Measurements from ENCODE around the gene THAP4. TPM values are rescaled to one million over a fixed set of nuclear protein-coding genes. Genes with fewer than 3 reads are reported as not detected.

The THAP4 gene
- polyA plus RNA-seq, 3 donors: 15.1 to 25.9 (median 16.3) TPM

DNA sequence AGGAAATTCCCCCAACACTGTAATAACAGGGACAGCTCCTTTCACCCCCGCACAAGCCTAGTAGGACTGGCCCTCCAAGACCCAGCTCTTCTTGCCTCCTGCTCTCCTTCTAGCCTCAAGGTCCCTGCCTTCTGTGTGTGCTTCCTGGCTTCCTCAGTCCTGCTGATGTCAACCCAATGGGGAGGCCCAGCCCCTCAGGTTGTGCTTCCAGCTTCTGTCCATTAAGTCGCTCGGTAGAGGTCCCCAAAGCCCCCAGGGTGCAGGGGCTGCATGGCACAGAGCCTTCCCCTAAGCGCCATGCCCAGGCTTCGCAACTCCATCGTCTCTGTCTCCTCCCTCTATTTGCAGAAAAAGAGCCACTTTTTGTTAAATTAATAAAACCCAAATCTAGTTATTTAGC is 39.4 kb downstream of the THAP4 start:
- Histone ChIP-seq H3K27ac (ENCODE audit: low read depth in 1 of 2, low read length in 2 of 2) (no peak overlapping the region), H3K79me2 (ENCODE audit: insufficient read depth, low read length) (no peaks in the 10 kb centered on the region), H3K4me1 (ENCODE audit: control insufficient read depth in 1 of 2, insufficient read depth in 2 of 2, low read length in 2 of 2) (no peaks in the 10 kb centered on the region), H3K4me2 (replicated peaks; ENCODE audit: extremely low read depth, low read length, poor library complexity, severe bottlenecking) (no peak overlapping the region), H3K9ac (ENCODE audit: insufficient read depth, low read length, poor library complexity, severe bottlenecking) (no peak overlapping the region), H3K4me3 (replicated peaks in 1 of 3; ENCODE audit: low read depth in 2 of 3, low read length in 3 of 3) (no peak overlapping the region), H2AFZ (ENCODE audit: insufficient read depth, low read depth, low read length, poor library complexity, severe bottlenecking) (no peak overlapping the region), H3K36me3 (replicated peaks in 1 of 2; ENCODE audit: control insufficient read depth in 1 of 2, insufficient read depth in 2 of 2, low read length in 2 of 2) (peaks cover 38 to 89% of the 10 kb centered on the region in 2 donors), H3K9me3 (replicated peaks in 1 of 2; ENCODE audit: control insufficient read depth in 1 of 2, insufficient read depth in 1 of 2, low read length in 2 of 2) (no peaks in the 10 kb centered on the region), H3K27me3 (ENCODE audit: control insufficient read depth in 2 of 2, insufficient read depth in 2 of 2, low read length in 2 of 2) (no peaks in the 10 kb centered on the region), H4K20me1 (ENCODE audit: insufficient read depth, low read length) (no peaks in the 10 kb centered on the region)
- Mint-ChIP-seq H3K36me3 (peaks cover 61 to 93% of the 10 kb centered on the region in 2 donors), H3K9me3 (peaks cover 0 to 1% (median 0%) of the 10 kb centered on the region in 7 donors), H3K4me3 (no peak overlapping the region), H3K4me1 (no peaks in the 10 kb centered on the region), H3K27ac (peak overlapping the region in 1 of 7 donors; percentile 26), H3K27me3 (ENCODE audit: low read depth in 3 of 3) (peaks cover 0 to under 1% (median 0%) of the 10 kb centered on the region in 3 donors)
- DNase-seq: no peak
- TF ChIP-seq, protein P1, sequence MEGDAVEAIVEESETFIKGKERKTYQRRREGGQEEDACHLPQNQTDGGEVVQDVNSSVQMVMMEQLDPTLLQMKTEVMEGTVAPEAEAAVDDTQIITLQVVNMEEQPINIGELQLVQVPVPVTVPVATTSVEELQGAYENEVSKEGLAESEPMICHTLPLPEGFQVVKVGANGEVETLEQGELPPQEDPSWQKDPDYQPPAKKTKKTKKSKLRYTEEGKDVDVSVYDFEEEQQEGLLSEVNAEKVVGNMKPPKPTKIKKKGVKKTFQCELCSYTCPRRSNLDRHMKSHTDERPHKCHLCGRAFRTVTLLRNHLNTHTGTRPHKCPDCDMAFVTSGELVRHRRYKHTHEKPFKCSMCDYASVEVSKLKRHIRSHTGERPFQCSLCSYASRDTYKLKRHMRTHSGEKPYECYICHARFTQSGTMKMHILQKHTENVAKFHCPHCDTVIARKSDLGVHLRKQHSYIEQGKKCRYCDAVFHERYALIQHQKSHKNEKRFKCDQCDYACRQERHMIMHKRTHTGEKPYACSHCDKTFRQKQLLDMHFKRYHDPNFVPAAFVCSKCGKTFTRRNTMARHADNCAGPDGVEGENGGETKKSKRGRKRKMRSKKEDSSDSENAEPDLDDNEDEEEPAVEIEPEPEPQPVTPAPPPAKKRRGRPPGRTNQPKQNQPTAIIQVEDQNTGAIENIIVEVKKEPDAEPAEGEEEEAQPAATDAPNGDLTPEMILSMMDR (IDR thresholded peaks at IDR 0.05): no peak
- 98% methylated on average over 6 of the region's 6 CpGs for WGBS (ENCODE audit: insufficient coverage)
- intact Hi-C loops (cut with micrococcal nuclease): no loop called here

DNA sequence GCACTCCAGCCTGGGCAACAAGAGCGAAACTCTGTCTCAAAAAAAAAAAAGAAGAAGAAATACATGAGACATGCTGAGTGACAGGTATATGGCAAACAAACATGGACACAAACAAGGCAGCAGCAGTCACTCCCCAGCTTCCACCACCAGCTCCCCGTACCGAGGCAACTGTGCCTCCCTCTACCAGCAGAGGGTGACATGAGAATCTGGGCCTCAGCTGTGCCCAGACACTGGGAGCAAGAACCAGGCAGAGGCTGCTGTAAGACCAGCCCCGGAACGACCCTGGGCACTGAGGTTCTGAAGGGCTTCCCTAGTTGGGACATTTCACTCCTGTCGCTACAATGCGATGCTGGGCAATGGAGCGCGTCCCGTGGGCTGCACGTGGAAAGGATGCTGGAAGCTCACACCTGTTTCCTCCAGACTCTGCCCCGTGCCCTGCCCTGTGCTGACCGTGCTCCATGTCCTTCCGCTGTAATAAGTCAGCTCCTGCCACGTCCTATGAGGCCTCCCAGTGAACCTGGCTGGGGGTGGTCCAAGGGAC is 41.3 kb downstream of the THAP4 start:
- intact Hi-C loops (cut with micrococcal nuclease): no loop called here
- H3K27me3 Mint-ChIP-seq (ENCODE audit: low read depth in 3 of 3): no peaks in the 10 kb centered on the region
- no peaks in the 10 kb centered on the region for H3K4me1 Mint-ChIP-seq
- Histone ChIP-seq H3K36me3 (replicated peaks in 1 of 2; ENCODE audit: control insufficient read depth in 1 of 2, insufficient read depth in 2 of 2, low read length in 2 of 2) (peaks cover 27 to 85% of the 10 kb centered on the region in 2 donors), H3K9me3 (replicated peaks in 1 of 2; ENCODE audit: control insufficient read depth in 1 of 2, insufficient read depth in 1 of 2, low read length in 2 of 2) (no peaks in the 10 kb centered on the region), H4K20me1 (ENCODE audit: insufficient read depth, low read length) (no peaks in the 10 kb centered on the region), H3K4me1 (ENCODE audit: control insufficient read depth in 1 of 2, insufficient read depth in 2 of 2, low read length in 2 of 2) (no peaks in the 10 kb centered on the region), H3K4me2 (replicated peaks; ENCODE audit: extremely low read depth, low read length, poor library complexity, severe bottlenecking) (no peak overlapping the region), H3K4me3 (replicated peaks in 1 of 3; ENCODE audit: low read depth in 2 of 3, low read length in 3 of 3) (no peak overlapping the region), H3K9ac (ENCODE audit: insufficient read depth, low read length, poor library complexity, severe bottlenecking) (no peak overlapping the region), H3K27me3 (ENCODE audit: control insufficient read depth in 2 of 2, insufficient read depth in 2 of 2, low read length in 2 of 2) (no peaks in the 10 kb centered on the region), H3K79me2 (ENCODE audit: insufficient read depth, low read length) (no peaks in the 10 kb centered on the region), H2AFZ (ENCODE audit: insufficient read depth, low read depth, low read length, poor library complexity, severe bottlenecking) (no peak overlapping the region), H3K27ac (ENCODE audit: low read depth in 1 of 2, low read length in 2 of 2) (no peak overlapping the region)
- no peak for DNase-seq
- WGBS (ENCODE audit: insufficient coverage): 98% methylated on average over 12 of the region's 15 CpGs
- no peak overlapping the region for H3K4me3 Mint-ChIP-seq
- TF ChIP-seq, protein P1 (IDR thresholded peaks at IDR 0.05): no peak
- H3K9me3 Mint-ChIP-seq: no peaks in the 10 kb centered on the region
- peaks cover 52 to 77% of the 10 kb centered on the region in 2 donors for H3K36me3 Mint-ChIP-seq
- peak overlapping the region in 1 of 7 donors; percentile 42 for H3K27ac Mint-ChIP-seq

Measured in CD14-positive monocyte (primary cell).